Body of pancreas (tissue), 4 donors: ENCODE results near the gene ZNF660.

Experiments
- POLR2A ChIP-seq, 3 donors: fragments of 450-650 bp; IDR thresholded peaks; one replicate each; pipeline ENCODE4 v1.6.1; 2016; ENCODE audit warnings: antibody characterized with exemption in 3 of 3, mild to moderate bottlenecking in 2 of 3
- TF ChIP-seq, protein P1 (sequence below), 7 experiments: fragments of 450-650 bp in 4 of 7; fragments of 200-600 bp in 3 of 7; sonication (generic) in 3 of 7; IDR thresholded peaks; one replicate each; pipeline ENCODE4 v1.5.1; 2016 to 2019; ENCODE audit warnings: antibody characterized with exemption in 7 of 7

DNA sequence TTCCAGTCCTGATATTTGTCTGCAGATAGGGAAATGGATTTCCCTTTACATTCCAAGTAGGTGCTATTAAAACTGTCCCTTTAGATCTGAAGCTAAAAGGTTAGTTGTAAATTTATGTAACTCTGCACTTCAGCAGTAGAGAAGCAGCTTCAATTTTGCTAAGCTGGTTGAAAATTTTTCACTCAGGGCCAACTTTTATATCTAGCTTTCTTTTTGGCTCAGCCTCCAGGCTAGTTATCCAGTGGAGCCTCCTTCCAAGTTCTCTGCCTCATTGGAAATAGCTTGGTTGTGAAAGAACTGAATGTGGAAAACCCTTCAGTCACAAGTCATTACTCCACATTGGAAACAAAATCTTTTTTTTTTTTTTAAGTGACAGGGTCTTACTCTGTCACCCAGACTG is 8.2 kb upstream of the ZNF660 start:
- no peak for TF ChIP-seq POLR2A (IDR thresholded peaks at IDR 0.05)
- TF ChIP-seq, protein P1, sequence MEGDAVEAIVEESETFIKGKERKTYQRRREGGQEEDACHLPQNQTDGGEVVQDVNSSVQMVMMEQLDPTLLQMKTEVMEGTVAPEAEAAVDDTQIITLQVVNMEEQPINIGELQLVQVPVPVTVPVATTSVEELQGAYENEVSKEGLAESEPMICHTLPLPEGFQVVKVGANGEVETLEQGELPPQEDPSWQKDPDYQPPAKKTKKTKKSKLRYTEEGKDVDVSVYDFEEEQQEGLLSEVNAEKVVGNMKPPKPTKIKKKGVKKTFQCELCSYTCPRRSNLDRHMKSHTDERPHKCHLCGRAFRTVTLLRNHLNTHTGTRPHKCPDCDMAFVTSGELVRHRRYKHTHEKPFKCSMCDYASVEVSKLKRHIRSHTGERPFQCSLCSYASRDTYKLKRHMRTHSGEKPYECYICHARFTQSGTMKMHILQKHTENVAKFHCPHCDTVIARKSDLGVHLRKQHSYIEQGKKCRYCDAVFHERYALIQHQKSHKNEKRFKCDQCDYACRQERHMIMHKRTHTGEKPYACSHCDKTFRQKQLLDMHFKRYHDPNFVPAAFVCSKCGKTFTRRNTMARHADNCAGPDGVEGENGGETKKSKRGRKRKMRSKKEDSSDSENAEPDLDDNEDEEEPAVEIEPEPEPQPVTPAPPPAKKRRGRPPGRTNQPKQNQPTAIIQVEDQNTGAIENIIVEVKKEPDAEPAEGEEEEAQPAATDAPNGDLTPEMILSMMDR (IDR thresholded peaks at IDR 0.05), result no peak
